Upper lobe of left lung (tissue), 4 donors: ENCODE results near the gene ZNF599.

Experiments used
- CTCF ChIP-seq, 6 experiments: fragments of 450-650 bp in 4 of 6; fragments of 200-600 bp in 2 of 6; sonication (generic) in 2 of 6; IDR thresholded peaks; one replicate each; pipeline ENCODE4 v1.5.1; 2016 to 2019; ENCODE audit warnings: antibody characterized with exemption in 6 of 6
- EP300 ChIP-seq, 4 donors: sonication (generic); formaldehyde crosslinking; IDR thresholded peaks; one replicate each; pipeline ENCODE4 v1.5.1; 2017; ENCODE audit warnings: antibody characterized with exemption in 4 of 4, control low read depth in 2 of 4
- POLR2A ChIP-seq, 4 donors: fragments of 450-650 bp; IDR thresholded peaks; one replicate each; pipeline ENCODE4 v1.5.1; 2016 to 2017; ENCODE audit warnings: antibody characterized with exemption in 4 of 4, mild to moderate bottlenecking in 2 of 4
- POLR2AphosphoS5 ChIP-seq, 2 donors: sonication (generic); formaldehyde crosslinking; IDR thresholded peaks; one replicate each; pipeline ENCODE4 v1.5.1; 2017; ENCODE audit warnings: antibody characterized with exemption in 2 of 2

GRCh38 chr19:34713262-34713637 is 59.8 kb downstream of the ZNF599 start:
- TF ChIP-seq POLR2AphosphoS5 (IDR thresholded peaks at IDR 0.05) (no peak), CTCF (IDR thresholded peaks at IDR 0.05) (no peak), EP300 (IDR thresholded peaks at IDR 0.05) (no peak), POLR2A (IDR thresholded peaks at IDR 0.05) (no peak)
